ENCODE results near the gene STK16. TPM values are rescaled to one million over a fixed set of nuclear protein-coding genes. Genes with fewer than 3 reads are reported as not detected.

Gene STK16
- total and polyA plus RNA-seq, 2 of the 13 experiments (the other 11 are each of a cell fraction or from before 2014, with no cell fraction given) = 28.0 to 50.9 TPM

GRCh38 chr2:219218732-219219701 is 26.3 kb upstream of the STK16 start, which contains the start of gene ABCB6:
ABCB6 (minus strand) TSS chr2:219218958; CDS start chr2:219218673, 285 bp downstream.
- intact Hi-C loops (cut with micrococcal nuclease; ENCODE audit: unreplicated experiment) (loop anchor here (1.0 to 2.0 kb wide), 4 partner anchors 10 to 76 kb away; partner anchors contain the start of genes ANKZF1, ATG9A, CNPPD1 and NHEJ1), in situ Hi-C loops (cut with HindIII; ENCODE audit: extremely low pct_ligation_motif_present, low pct_unique_long_range_greater_than_20kb) (no loop called here)
- ATAC-seq (peak; percentile 79), FAIRE-seq (peak; percentile 97), DNase-seq (ENCODE audit: low spot score) (peak; percentile 93)
- Histone ChIP-seq H3K36me3 (replicated peaks in 1 of 2; ENCODE audit: control insufficient read depth in 1 of 2, insufficient read depth in 2 of 2, low read length in 2 of 2) (peaks cover 39 to 63% of the 10 kb centered on the region in 2 experiments), H3K9me3 (ENCODE audit: low read length) (no peaks in the 10 kb centered on the region), H2AFZ (ENCODE audit: low read length) (no peak within 1 kb of the TSS), H3K79me2 (ENCODE audit: insufficient read depth, low read length) (peaks cover 11% of the 10 kb centered on the region), H3K4me1 (ENCODE audit: insufficient read depth, low read length) (peaks cover 43% of the 10 kb centered on the region), H3K4me2 (ENCODE audit: low read depth, low read length) (peak within 1 kb of the TSS; percentile 99), H3K4me3 (replicated peaks in 1 of 3; ENCODE audit: insufficient read depth in 1 of 3, low read depth in 2 of 3, low read length in 3 of 3) (peak within 1 kb of the TSS; percentile 80 to 92 (median 85)), H3K27ac (ENCODE audit: extremely low read length, insufficient read depth, low read length) (peak within 1 kb of the TSS; percentile 92), H3K27me3 (ENCODE audit: control insufficient read depth in 1 of 2, insufficient read depth in 2 of 2, low read length in 2 of 2) (no peaks in the 10 kb centered on the region), H4K20me1 (ENCODE audit: insufficient read depth, low read length) (no peaks in the 10 kb centered on the region), H3K9ac (ENCODE audit: insufficient read depth, low read depth, low read length) (peak within 1 kb of the TSS; percentile 85)
- 74% methylated on average over 29 of the region's 71 CpGs for WGBS (ENCODE audit: low lambda C conversion rate)
- TSS peak; percentile 57 for BruUV-seq (replicated peaks)
- CTCF ChIA-PET (ENCODE audit: low intra/inter-chr PET ratio, low total read pairs) = interaction anchor here (1.5 kb wide), 1 partner anchor 76 kb away, joined by 8 read pairs; no protein-coding TSS in a partner anchor
- POLR2A ChIA-PET = interaction anchor here (0.7 to 6.2 kb wide), 14 partner anchors 10 to 161 kb away, joined by 3 to 196 read pairs (median 16); partner anchors contain the start of genes ANKZF1, ATG9A, CNPPD1 and DNAJB2
- TF ChIP-seq ZC3H4 (CRISPR knock-in tag; IDR thresholded peaks at IDR 0.05; ENCODE audit: borderline replicate concordance) (no peak; the same call in 1 of the 2 replicates), ZNF18 (CRISPR knock-in tag; IDR thresholded peaks at IDR 0.05; ENCODE audit: insufficient replicate concordance) (peak; percentile 93), ZNF12 (CRISPR knock-in tag; IDR thresholded peaks at IDR 0.05) (no peak; the same call in 1 of the 2 replicates), TCF7 (IDR thresholded peaks at IDR 0.05; ENCODE audit: low read depth) (no peak), HBP1 (CRISPR knock-in tag; IDR thresholded peaks at IDR 0.05; ENCODE audit: low read depth) (peak; percentile 66), ZNF160 (CRISPR knock-in tag; IDR thresholded peaks at IDR 0.05) (peak; percentile 88; the same call in 1 of the 2 replicates), MYC (CRISPR knock-in tag; IDR thresholded peaks at IDR 0.05; ENCODE audit: borderline replicate concordance) (peak; percentile 99), E2F1 (CRISPR knock-in tag; IDR thresholded peaks at IDR 0.05) (peak; percentile 94), ZNF382 (CRISPR knock-in tag; IDR thresholded peaks at IDR 0.05; ENCODE audit: borderline replicate concordance) (no peak), IKZF4 (CRISPR knock-in tag; IDR thresholded peaks at IDR 0.05; ENCODE audit: borderline replicate concordance, low read depth, not compliant biosample characterization) (peak; percentile 98), ZNF503 (CRISPR knock-in tag; IDR thresholded peaks at IDR 0.05) (0 out of 2 replicates have a peak, but pooled peaks have one; percentile 38), ZNF431 (CRISPR knock-in tag; IDR thresholded peaks at IDR 0.05; ENCODE audit: borderline replicate concordance, low read depth) (peak; percentile 74; the same call in 1 of the 2 replicates), PHF8 (CRISPR knock-in tag; IDR thresholded peaks at IDR 0.05) (peak; percentile 90), PTBP1 (IDR thresholded peaks at IDR 0.05; ENCODE audit: low read depth, low read length, poor library complexity, severe bottlenecking) (no peak), GATAD2A (CRISPR knock-in tag; IDR thresholded peaks at IDR 0.05) (peak; percentile 68), ZFP36L1 (CRISPR knock-in tag; IDR thresholded peaks at IDR 0.05) (no peak)
